IMR-90 (cell line): ENCODE measurements around the gene SPAG16. TPM values are rescaled to one million over a fixed set of nuclear protein-coding genes. Genes with fewer than 3 reads are reported as not detected.
"Not testable (repeated sequence)": the region's sequence is repeated elsewhere in the genome, so short reads cannot be mapped to it uniquely, and the experiment has no call there.

Source experiments
- ATAC-seq: fragments of 200-7000 bp; cut with Tn5 transposase; 2 replicates; pipeline ENCODE4 v1.9.1; 2020; ENCODE audit warnings: low read depth, mild to moderate bottlenecking, moderate library complexity
- BruUV-seq: library from RNA; stranded (reverse); fragments of 400-500 nt; replicated peaks from 2 replicates; lab custom pipeline; 2021; lab: Mats Ljungman, UMichigan
- CTCF ChIA-PET: fragments of 300-600 bp; formaldehyde crosslinking; extraction: SDS; loops from one replicate; lab custom pipeline; 2021; ENCODE audit warnings: antibody characterized with exemption; lab: Yijun Ruan, JAX
- POLR2A ChIA-PET: fragments of 300-600 bp; sonication (Branson Sonifier 250); formaldehyde crosslinking; loops from one replicate; lab custom pipeline; 2022; ENCODE audit warnings: antibody characterized with exemption; ENCODE audit not compliant: unreplicated experiment; lab: Charles Lee
- DNase-seq: peaks from one replicate; pipeline ENCODE4 v3.0.0; 2013
- H2AFZ ChIP-seq: replicated peaks from 2 replicates; pipeline ENCODE3; 2013; ENCODE audit warnings: low read length, mild to moderate bottlenecking; ENCODE audit not compliant: poor library complexity
- H2AK5ac ChIP-seq: 2 replicates; pipeline ENCODE4 v1.6.1; 2013; ENCODE audit warnings: low read depth, low read length, inconsistent platforms
- H2AK9ac ChIP-seq: replicated peaks from 2 replicates; pipeline ENCODE3; 2013; ENCODE audit warnings: mild to moderate bottlenecking, low read depth, low read length, moderate library complexity; ENCODE audit not compliant: poor library complexity
- H2BK120ac ChIP-seq: 2 replicates; pipeline ENCODE4 v1.6.1; 2013; ENCODE audit warnings: low read depth, low read length, inconsistent platforms
- H2BK15ac ChIP-seq: 3 replicates; pipeline ENCODE4 v1.6.1; 2013; ENCODE audit warnings: low read depth, low read length, inconsistent platforms
- H2BK20ac ChIP-seq: 2 replicates; pipeline ENCODE4 v1.6.1; 2013; ENCODE audit warnings: low read depth, mild to moderate bottlenecking, inconsistent platforms, low read length, moderate library complexity
- H2BK5ac ChIP-seq: 2 replicates; pipeline ENCODE4 v1.6.1; 2013; ENCODE audit warnings: mild to moderate bottlenecking, low read depth, low read length, inconsistent platforms; ENCODE audit not compliant: poor library complexity, severe bottlenecking
- H3K14ac ChIP-seq: replicated peaks from 2 replicates; pipeline ENCODE4 v1.6.1; 2013; ENCODE audit warnings: low read depth, low read length, inconsistent platforms
- H3K18ac ChIP-seq: 2 replicates; pipeline ENCODE4 v1.6.1; 2013; ENCODE audit warnings: low read depth, low read length, control low read depth
- H3K23ac ChIP-seq: 2 replicates; pipeline ENCODE4 v1.6.1; 2013; ENCODE audit warnings: low read depth, low read length, inconsistent platforms
- H3K27ac ChIP-seq: 2 replicates; pipeline ENCODE4 v1.5.1; 2013; ENCODE audit warnings: mild to moderate bottlenecking, control low read depth, low read length; ENCODE audit not compliant: insufficient read depth
- H3K27me3 ChIP-seq: 2 replicates; pipeline ENCODE4 v1.6.1; 2013; ENCODE audit warnings: low read length; ENCODE audit not compliant: control insufficient read depth, insufficient read depth
- H3K36me3 ChIP-seq: 2 replicates; pipeline ENCODE4 v1.6.1; 2013; ENCODE audit warnings: low read length, mixed read lengths; ENCODE audit not compliant: control insufficient read depth, insufficient read depth
- H3K4ac ChIP-seq: 2 replicates; pipeline ENCODE4 v1.6.1; 2013; ENCODE audit warnings: low read depth, low read length, inconsistent platforms
- H3K4me1 ChIP-seq: 2 replicates; pipeline ENCODE4 v1.6.1; 2013; ENCODE audit warnings: low read length, mixed read lengths; ENCODE audit not compliant: control insufficient read depth, insufficient read depth
- H3K4me2 ChIP-seq: 2 replicates; pipeline ENCODE4 v1.6.1; 2013; ENCODE audit warnings: low read depth, mild to moderate bottlenecking, control low read depth, low read length, moderate library complexity
- H3K4me3 ChIP-seq: 2 replicates; pipeline ENCODE4 v1.5.1; 2013; ENCODE audit warnings: low read depth, mild to moderate bottlenecking, control low read depth, low read length, moderate library complexity; ENCODE audit not compliant: insufficient read depth
- H3K56ac ChIP-seq: 2 replicates; pipeline ENCODE4 v1.6.1; 2013; ENCODE audit warnings: low read length, inconsistent platforms; ENCODE audit not compliant: insufficient read depth; ENCODE audit errors: extremely low read depth
- H3K79me1 ChIP-seq, 2 experiments: 2 replicates each; pipeline ENCODE4 v1.6.1; 2013; ENCODE audit warnings: low read length in 2 of 2, inconsistent platforms in 1 of 2, low read depth in 1 of 2
- H3K9ac ChIP-seq: 2 replicates; pipeline ENCODE4 v1.6.1; 2013; ENCODE audit warnings: low read depth, low read length, control low read depth
- H3K9me1 ChIP-seq: 2 replicates; pipeline ENCODE4 v1.6.1; 2013; ENCODE audit warnings: low read length, inconsistent platforms; ENCODE audit not compliant: insufficient read depth
- H3K9me3 ChIP-seq: 2 replicates; pipeline ENCODE4 v1.6.1; 2013; ENCODE audit warnings: low read length; ENCODE audit not compliant: control insufficient read depth, insufficient read depth
- H4K20me1 ChIP-seq: 2 replicates; pipeline ENCODE4 v1.6.1; 2013; ENCODE audit warnings: low read length, inconsistent platforms; ENCODE audit not compliant: insufficient read depth
- H4K5ac ChIP-seq: 2 replicates; pipeline ENCODE4 v1.6.1; 2013; ENCODE audit warnings: mild to moderate bottlenecking, low read depth, low read length, control low read depth
- H4K8ac ChIP-seq, 2 experiments: 2 replicates each; pipeline ENCODE4 v1.6.1; 2013; ENCODE audit warnings: low read depth in 2 of 2, low read length in 2 of 2, control low read depth in 1 of 2, inconsistent platforms in 1 of 2
- H4K91ac ChIP-seq: 2 replicates; pipeline ENCODE4 v1.6.1; 2013; ENCODE audit warnings: low read depth, low read length, inconsistent platforms; ENCODE audit not compliant: insufficient read depth
- CEBPB ChIP-seq: IDR thresholded peaks from 2 replicates; pipeline ENCODE4 v1.6.1; 2012; ENCODE audit warnings: low read depth, low read length, improper control_type of control experiment
- whole genome bisulfite sequencing, 2 experiments: methylation state at CpG; one replicate each; pipeline versions ENCODE4 v1.1.5 to v1.1.7; 2013; ENCODE audit warnings: missing lambda C conversion rate in 2 of 2; ENCODE audit not compliant: insufficient read length in 1 of 2; ENCODE audit errors: extremely low coverage in 2 of 2; 5-methylcytosine and 5-hydroxymethylcytosine counted together
- dilution Hi-C: fragments of 300-500 bp; cut with HindIII; formaldehyde crosslinking; loops from one replicate; pipeline ENCODE4 v1.14.3; 2018; ENCODE audit warnings: low sequenced_read_pairs; ENCODE audit not compliant: unreplicated experiment
- in situ Hi-C: fragments of 300-500 bp; cut with MboI; formaldehyde crosslinking; loops from 3 replicates; pipeline ENCODE4 v1.14.3; 2019; ENCODE audit warnings: low sequenced_read_pairs, inconsistent platforms, mixed read lengths
- intact Hi-C: fragments of 100-400 bp; cut with micrococcal nuclease; formaldehyde crosslinking; loops from 2 replicates; pipeline ENCODE4 v1.10.0; 2022
- polyA plus RNA-seq, 3 experiments: library from polyadenylated mRNA; depleted of rRNA; stranded (reverse); fragments of >200 nt; gene quantifications; 2 replicates each; pipeline ENCODE4 v1.2.3, GENCODE V29; 2012; ENCODE audit warnings: low replicate concordance in 1 of 3
- total RNA-seq: library from RNA; depleted of rRNA; stranded (reverse); fragments of >200 nt; gene quantifications from 2 replicates; pipeline ENCODE4 v1.2.3, GENCODE V29; 2012
- TF ChIP-seq, protein P1 (sequence below): conservative IDR thresholded peaks from 2 replicates; pipeline ENCODE4 v1.5.1; 2012; ENCODE audit warnings: mild to moderate bottlenecking, low read depth, low read length, improper control_type of control experiment

The SPAG16 gene
- total and polyA plus RNA-seq, 2 of the 4 experiments (the other 2 are of a cell fraction): 7.3 to 13.5 TPM

DNA sequence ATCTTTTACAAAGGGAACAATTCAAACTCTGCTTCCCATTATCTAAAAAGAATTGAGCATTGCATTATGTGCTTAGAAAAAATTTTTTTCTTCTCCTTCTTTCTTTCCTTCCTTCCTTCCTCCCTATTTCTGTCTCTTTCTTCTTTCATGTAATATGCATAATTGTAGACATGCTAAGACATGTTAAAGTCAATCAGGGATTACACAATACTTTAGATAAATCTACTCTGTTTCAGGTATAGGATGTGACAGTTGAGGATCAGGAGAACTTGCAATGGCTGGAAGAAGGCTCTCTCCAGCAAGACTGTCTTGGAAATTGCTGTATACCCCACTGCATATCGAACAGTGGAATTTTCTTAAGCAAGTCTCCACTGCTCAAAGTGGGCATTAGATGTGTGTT, 9.0 kb upstream of the SPAG16 start:
- Histone ChIP-seq H2AK9ac (no peak overlapping the region), H3K18ac (no peak overlapping the region), H3K27ac (no peak overlapping the region), H2BK15ac (no peak overlapping the region), H4K8ac (no peak overlapping the region), H3K79me1 (no peaks in the 10 kb centered on the region), H4K91ac (no peak overlapping the region), H4K20me1 (no peaks in the 10 kb centered on the region), H3K14ac (no peak overlapping the region), H3K4me3 (no peak overlapping the region), H3K9me1 (no peaks in the 10 kb centered on the region), H2BK5ac (no peak overlapping the region), H3K4me2 (no peak overlapping the region), H3K36me3 (no peaks in the 10 kb centered on the region), H3K4ac (no peak overlapping the region), H3K9me3 (peaks cover 3% of the 10 kb centered on the region), H3K23ac (no peak overlapping the region), H2AK5ac (no peak overlapping the region), H2AFZ (no peak overlapping the region), H2BK20ac (no peak overlapping the region), H3K9ac (no peak overlapping the region), H3K27me3 (no peaks in the 10 kb centered on the region), H4K5ac (no peak overlapping the region), H2BK120ac (no peak overlapping the region), H3K4me1 (no peaks in the 10 kb centered on the region), H3K56ac (no peak overlapping the region)
- DNase-seq (no peak), ATAC-seq (no peak)
- intact Hi-C loops (no loop called here), in situ Hi-C loops (no loop called here), dilution Hi-C loops (no loop called here)
- CTCF ChIA-PET: no interaction called here
- no TSS peak for BruUV-seq
- POLR2A ChIA-PET: no interaction called here
- peak; percentile 59 for TF ChIP-seq CEBPB
- TF ChIP-seq, protein P1, sequence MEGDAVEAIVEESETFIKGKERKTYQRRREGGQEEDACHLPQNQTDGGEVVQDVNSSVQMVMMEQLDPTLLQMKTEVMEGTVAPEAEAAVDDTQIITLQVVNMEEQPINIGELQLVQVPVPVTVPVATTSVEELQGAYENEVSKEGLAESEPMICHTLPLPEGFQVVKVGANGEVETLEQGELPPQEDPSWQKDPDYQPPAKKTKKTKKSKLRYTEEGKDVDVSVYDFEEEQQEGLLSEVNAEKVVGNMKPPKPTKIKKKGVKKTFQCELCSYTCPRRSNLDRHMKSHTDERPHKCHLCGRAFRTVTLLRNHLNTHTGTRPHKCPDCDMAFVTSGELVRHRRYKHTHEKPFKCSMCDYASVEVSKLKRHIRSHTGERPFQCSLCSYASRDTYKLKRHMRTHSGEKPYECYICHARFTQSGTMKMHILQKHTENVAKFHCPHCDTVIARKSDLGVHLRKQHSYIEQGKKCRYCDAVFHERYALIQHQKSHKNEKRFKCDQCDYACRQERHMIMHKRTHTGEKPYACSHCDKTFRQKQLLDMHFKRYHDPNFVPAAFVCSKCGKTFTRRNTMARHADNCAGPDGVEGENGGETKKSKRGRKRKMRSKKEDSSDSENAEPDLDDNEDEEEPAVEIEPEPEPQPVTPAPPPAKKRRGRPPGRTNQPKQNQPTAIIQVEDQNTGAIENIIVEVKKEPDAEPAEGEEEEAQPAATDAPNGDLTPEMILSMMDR: no peak
- WGBS, 2 experiments: no CpG with 5 or more reads among the region's 1 CpG

DNA sequence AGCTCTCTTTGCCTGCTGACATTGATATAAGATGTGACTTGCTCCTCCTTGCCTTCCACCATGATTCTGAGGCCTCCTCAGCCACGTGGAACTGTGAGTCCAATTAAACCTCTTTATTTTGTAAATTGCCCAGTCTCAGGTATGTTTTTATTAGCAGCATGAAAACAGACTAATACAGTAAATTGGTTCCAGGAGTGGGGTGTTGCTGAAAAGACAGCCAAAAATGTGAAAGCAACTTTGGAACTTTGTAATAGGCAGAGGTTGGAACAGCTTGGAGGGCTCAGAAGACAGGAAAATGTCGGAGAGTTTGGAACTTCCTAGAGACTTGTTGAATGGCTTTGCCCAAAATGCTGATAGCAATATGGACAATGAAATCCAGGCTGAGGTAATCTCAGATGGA, 7.1 kb upstream of the SPAG16 start:
- H2AK9ac ChIP-seq, H3K4me2 ChIP-seq, in situ Hi-C loops, H3K9me3 ChIP-seq, H3K4me1 ChIP-seq, BruUV-seq, H2BK120ac ChIP-seq, H4K5ac ChIP-seq, H2AK5ac ChIP-seq, H3K4me3 ChIP-seq, ATAC-seq, intact Hi-C loops, H2BK15ac ChIP-seq, H4K8ac ChIP-seq, H3K9me1 ChIP-seq, POLR2A ChIA-PET, H3K79me1 ChIP-seq, H3K14ac ChIP-seq, H3K4ac ChIP-seq, H3K23ac ChIP-seq, H3K27me3 ChIP-seq, CTCF ChIA-PET, H2AFZ ChIP-seq, DNase-seq, H3K36me3 ChIP-seq, H3K27ac ChIP-seq, H3K18ac ChIP-seq, H2BK20ac ChIP-seq, H3K9ac ChIP-seq, dilution Hi-C loops, H4K20me1 ChIP-seq, H3K56ac ChIP-seq, H4K91ac ChIP-seq, H2BK5ac ChIP-seq: not testable (repeated sequence)
- 71% methylated on average over 1 of the region's 2 CpGs; no CpG with 5 or more reads in 1 of the 2 experiments for WGBS, 2 experiments
